GM04503 (cell line): ENCODE results near the gene GSDMA.

Source experiments
- DNase-seq: peaks from one replicate; pipeline ENCODE4 v3.0.0-alpha.2; 2012; ENCODE audit warnings: low read depth

Gene GSDMA, protein sequence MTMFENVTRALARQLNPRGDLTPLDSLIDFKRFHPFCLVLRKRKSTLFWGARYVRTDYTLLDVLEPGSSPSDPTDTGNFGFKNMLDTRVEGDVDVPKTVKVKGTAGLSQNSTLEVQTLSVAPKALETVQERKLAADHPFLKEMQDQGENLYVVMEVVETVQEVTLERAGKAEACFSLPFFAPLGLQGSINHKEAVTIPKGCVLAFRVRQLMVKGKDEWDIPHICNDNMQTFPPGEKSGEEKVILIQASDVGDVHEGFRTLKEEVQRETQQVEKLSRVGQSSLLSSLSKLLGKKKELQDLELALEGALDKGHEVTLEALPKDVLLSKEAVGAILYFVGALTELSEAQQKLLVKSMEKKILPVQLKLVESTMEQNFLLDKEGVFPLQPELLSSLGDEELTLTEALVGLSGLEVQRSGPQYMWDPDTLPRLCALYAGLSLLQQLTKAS

DNA sequence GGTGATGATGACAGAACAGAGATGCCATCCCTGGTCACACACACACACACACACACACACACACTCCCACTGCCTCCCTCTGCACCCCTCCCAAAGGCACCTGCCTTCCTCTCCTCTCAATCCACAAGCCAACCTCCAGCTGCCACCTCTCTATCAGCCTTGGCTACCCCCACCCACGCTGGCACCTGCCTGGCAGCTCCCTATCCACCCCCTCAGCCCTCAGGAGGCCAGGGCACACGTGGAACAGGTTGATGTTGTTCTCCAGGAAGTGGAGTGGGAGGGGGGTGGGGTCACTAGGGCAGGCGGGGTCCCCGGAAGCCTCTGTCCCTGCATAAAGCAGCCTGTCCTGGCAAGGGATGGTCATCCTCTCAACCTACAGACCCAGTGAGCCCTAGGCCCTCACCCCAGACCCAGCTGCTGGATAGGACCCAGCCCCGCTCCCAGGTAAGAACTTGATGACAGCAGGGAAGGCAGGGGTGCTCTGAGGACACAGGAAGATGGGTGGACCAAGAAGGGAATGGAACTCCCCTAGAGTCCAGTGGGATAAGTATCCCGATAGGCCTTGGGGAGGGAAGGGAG is at the start of gene GSDMA:
Gene GSDMA (plus strand): TSS at position 363 of the 579 bp plus-strand sequence. CDS start 2,684 bp downstream, outside the sequence.
- no peak for DNase-seq

DNA sequence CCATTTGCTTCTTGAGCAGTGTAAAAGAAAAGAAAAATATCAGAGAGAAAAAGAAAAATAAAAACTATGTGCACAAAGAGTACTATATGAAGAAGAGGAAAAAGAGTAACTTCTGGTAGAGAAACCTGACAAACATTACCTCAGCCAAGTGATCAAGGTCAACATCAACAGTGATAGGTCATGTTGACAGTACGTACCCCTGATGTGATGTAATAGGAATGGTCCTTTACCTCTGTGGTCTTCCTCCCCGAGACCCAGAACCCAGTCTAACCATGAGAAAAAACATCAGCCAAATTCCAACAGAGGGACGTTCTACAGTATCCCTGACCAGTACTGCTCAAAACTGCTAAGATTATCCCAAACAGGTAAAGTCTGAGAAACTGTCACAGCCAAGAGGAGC is 48.8 kb upstream of the GSDMA start:
- no peak for DNase-seq

DNA sequence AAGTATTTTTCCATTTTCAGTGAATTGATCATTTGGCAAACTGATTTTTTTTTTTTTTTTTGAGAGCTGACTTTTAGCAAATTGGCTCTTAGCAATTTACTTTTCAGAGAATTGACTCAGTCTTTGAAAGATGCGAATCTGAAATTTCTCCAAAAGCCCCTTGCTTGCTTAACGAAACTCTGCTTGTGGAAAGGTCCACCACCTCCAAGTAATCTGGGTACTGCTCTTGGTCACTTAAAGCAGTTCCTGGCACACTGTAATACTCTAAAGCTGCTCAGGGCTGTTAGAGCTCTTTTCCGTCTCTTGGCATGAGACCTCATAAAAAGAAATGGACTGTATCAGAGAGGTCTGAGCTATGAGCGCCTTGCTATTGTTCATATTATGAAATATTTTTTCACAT is 47.2 kb upstream of the GSDMA start:
- DNase-seq: no peak

DNA sequence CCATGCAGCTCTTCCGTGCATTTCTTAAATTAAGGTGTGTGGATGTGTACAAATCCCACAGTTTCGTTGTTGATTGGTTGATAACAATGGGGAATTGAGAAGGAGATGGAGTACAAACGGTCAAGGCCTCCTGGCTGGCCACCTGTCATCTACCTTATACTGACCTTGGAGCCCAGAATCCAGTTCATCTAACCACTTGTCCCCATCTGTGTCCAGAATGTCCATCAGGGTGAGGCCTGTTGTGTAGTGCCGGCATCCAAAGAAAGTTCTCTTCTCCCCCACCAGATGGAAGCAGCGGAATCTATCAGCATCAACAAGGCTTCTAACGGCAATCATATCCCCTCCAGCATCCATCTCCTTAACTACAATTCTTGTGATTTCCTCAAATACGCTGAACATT is 45.9 kb upstream of the GSDMA start:
- no peak for DNase-seq

DNA sequence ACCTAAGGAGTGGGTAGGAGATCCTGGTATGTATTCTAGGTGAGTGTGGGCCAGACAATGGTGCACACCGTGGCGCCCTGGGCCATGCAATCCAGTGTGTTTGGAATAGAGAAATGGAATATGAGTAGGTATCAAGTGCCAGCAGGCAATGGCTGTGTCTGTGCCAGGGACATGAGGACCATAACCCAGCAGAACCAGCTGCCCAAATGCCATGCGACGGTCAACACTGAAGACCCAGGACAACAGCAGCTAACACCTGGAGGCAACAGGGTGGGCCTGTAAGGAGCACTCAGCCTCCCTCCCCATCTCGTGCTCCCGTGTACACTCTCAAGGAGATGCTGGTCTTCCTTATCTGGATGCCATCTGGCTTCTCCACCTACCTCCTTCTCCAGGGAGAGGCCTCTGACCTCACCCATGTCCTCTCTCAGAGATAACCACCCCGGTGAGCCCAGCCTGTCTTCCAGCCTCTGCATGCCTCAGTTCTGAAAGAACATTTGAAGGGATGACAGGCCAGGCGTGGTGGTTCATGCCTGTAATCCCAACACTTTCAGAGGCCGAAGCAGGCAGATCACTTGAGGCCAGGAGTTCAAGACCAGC is 43.6 kb upstream of the GSDMA start:
- no peak for DNase-seq

DNA sequence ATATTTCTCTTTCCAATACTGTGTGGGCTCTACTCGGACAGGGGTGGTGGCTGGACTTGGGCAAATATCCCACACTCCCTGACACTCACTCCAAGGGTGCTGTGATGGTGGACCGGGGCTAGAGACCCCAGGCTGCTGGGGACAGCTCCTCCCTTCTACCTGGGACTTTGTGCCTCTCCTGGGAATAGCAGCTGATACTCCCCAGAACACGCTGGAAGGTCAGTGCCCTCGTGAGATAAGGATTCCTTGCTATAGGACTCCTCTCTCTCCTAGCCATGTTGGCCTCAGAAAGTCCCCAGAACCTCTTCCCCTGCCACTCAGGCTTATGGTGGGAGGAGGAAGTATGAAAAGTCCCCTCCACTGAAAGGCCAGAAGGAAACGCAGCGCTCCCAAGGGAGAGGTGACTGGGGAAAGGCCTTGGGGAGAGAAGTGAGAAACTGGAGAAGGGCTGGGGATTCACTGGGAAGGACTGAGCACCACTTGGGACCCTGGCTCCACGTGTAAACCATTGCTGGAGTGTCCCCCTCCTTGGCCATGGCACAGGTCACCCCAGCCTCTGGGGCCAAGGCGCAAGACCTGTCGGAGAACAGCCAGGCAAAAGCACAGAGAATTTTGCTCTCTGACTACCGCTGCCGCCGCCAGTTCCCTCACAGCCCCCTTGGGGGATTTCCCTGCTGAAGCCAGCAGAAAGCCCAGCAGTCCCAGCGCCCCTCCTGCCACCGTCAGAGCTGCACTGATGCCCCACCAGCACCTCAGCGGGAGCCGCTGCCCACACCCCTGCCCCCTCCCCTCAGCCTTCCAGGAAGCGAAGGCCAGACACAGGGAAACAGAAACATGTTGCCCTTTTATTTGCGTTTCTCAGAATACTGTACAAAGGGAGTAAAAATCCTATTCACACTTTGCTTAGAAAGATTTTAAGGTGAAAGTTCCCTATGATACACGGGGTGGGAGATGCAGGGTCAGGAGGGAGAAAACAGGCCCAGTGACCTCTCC is 42.3 kb upstream of the GSDMA start:
- no peak for DNase-seq

DNA sequence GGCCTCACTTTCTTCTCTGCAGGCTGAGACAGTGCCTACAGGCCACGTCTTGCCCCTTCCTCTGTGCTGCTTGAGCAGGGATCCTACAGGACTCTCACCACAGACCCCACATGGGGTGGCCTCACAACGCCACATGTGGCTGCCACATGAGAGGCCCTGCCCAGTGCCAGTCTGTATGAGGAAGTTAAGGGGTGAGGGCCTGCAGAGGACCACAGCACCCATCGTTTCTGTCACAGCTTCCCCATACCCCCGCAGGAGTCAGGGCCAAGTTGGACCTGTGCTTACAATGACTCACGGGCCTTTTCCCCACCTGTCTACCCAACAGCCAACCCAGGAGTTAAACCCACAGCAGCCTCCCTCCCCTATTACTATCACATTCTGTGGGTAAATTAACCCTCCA is 41.5 kb upstream of the GSDMA start:
- no peak for DNase-seq

DNA sequence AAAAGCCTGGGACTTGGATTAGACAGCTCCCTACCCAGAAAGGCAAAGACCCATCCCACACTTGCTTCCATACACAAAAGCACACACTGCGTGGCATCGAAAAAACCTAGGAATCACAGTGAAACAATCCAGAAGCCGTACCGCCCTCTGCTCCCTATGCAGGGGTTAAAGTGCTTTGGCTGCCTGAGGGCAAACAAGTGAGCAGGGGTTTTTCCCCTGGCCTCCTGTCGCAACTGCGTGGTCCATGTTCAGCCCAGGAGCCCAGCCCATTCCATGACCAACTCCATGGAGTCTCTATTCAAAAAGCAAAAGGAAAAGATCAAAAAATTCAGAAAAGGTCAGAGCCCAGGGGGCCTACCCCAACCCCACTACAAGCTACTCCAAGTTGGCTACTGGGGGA is 40.8 kb upstream of the GSDMA start:
- no peak for DNase-seq

DNA sequence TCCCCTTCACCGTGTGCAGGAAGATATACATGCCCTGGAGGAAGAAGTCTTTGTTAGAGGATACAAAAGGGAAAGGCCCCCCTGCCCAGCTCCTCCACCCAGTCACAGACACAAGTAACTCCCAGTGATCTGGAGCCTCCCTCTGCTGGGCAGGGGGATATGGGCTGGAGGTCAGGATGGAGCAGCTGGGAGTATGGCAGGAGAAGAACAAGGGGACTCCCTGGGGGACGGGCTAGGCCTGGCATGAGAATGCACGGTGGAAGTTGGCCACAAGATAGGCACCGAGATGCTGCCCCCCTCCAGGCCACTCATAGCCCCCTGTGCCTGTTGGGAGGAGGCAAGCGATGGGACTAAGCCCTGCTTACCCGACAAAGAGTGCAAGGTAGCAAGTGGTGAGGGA is 39.6 kb upstream of the GSDMA start:
- no peak for DNase-seq

DNA sequence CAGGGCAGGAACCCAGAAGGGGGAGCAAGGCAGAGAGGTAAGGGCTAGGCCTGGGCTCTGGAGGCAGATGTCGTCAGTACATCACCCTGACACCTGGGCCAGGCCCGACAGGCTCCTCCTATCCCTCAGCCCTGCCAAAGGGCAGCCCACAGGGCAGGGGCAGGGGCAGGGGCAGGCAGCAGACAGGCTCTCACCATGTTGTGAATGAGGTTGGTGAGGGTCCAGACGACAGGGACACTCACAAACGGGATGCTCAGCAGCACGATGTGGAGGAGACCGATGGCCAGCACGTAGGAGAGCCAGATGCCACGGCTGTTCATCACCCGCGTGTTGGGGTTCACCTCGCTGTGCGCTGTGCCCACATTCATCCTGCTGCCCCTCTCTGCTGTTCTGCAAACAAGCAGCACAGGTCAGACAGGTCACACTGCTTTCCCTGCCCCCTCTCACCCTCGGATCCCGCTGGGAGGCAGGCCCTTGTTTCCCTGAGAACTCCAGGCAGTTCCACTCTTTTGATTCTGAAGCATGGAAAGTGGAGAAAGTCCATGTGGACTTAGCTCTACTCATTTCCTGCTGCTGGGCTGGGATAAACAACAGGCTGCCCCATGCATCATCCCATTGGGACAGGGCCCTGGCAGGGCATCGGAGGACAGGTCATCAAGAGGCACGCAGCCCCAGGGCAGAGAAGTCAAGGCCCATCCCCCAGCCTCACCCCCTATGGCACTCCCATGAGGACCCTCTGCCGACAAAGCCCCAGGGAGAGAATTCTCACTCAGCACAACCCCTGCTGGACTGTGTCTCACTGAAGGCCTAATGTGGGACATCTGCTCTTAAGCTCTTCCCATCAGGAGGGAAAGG is 38.7 kb upstream of the GSDMA start:
- peak; percentile 21 for DNase-seq

DNA sequence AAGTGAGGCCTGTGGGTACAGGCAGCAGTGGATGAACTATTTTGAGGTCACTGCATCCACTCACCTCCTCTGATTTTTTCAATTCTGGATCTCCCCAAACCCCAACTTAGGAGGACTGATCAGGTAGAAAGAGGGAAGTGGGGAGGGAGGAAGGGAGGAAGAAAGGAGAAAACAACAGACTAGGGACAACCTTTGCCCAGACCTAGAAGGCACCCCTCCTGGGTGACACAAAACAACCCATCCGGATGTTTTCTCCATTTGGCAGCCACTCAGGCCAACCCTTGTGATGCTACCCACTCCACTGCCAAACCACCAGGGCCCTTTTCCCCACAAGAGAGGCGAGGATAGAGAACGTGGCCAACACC is 38.1 kb upstream of the GSDMA start:
- no peak for DNase-seq

DNA sequence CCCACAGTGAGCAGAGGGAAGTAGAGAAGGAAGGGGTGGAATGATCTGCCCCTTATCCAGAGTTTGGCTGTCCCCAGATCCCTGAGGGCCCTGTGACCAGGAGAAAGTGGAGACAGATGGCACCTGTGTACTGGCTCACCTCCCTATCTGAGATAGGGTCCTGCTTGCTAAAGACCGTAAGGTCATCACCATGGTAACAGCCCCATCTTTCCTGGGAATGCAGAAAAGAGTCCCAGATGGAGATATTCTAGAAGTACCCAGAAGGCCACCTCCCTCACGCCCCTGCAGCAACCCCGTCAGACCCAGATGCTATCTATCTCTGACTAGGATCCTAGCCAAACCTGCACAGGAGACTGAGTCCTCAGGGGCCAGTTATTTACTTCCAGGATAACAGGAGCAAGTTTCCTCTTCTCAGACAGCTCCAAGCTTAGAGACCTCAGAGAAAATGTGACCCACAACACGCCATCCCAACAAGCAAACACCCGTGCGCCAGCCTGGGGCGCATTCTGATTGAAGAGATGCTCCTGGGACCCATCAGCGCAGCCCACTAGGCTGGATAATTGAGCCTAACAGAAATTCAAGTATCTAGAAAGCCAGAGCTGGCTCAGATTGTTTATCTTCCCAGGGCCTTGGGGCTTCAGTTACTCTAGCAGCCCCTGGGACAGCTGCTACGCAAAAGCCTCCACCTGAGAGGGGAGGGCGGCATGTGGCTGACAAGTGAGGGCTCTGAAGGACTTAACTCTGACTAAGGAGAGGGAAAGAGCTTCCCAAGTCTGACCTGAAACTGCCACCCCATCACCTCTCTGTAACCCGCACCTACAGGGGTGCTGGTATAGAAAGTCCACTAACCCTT is 37.3 kb upstream of the GSDMA start:
- DNase-seq: no peak

DNA sequence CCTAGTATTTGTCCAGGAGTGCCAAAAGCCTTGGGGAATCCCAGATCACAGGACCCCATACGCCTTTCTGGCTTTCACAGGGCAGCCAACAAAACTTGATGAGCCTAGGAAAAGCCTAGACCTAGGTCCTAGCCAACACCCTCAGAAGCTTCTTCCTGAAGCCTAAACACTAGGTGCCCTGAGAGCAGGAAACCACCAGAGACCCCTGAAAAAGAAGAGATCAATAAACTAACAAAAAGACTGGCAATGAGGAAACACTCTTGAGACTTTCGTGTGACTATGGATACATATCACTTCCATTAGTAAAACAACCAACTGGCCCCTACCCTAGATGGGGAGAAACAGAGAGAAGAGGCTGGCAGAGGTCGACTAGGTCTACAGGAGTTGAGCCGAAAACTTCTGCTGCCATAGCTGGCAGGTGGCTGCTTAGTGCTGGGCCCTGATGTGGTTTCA is 36.6 kb upstream of the GSDMA start:
- no peak for DNase-seq

DNA sequence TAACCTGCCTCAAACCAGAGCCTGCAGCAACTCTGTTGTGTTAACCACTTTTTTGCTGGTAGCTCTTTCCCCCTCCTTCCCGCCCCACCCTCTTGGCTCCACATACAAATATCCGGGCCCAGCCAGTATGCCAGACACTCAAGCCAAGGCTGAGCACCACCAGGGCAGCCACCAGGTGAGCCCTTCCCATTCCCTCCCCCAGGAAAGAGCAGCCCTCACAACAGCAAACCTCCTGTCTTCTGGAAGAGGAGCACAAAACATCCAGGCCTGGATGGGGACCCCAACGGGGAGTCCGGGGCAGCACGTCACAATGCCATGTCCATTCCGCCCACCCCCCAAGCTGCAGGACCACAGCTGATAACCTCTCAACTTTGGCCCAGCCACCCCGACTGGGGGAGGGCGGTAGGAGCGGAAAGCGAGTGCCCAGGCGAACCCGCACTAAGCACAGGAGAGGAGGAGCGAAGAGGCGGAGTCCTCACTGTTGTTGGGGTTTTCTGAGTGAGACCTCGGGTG is 36.2 kb upstream of the GSDMA start:
- no peak for DNase-seq

DNA sequence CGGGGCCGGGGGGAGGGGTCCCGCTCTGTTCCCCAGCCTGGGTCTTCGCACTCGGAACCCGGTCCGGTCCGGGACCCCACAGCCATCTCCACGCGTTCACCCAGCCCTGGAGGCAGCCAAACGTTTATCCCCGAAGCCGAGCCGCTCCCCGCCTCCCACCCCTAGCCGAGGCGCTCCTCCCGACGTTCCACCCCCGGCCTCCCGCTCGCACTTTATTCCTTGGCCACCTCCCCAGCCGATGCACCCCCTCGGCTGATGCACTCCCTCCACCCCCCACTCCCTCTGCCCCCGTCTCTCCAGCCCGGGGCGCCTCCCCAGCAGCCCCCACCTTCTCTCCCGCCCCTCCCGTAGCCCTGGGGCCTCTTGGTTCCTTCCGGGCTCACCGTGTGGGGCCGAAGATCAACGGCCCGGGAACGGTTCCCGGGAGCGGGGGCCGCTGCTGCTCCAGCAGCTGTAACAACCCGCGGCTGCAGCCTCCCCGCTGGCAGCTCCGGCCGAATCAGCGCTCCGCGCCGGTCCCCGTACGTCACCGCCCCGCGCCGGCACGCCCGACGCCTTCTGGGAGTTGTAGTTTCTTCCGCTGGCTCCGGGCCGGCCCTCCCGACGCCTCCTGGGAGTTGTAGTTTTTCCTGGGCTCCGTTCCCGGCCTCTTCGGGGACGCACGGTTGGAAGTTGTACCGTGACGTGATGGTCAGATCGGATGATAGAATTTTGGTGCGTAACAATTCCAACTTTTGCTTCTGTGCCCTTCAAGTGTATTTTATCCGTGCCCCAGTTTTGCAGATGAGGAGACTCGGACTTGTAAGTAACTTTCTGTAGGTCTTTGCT is 35.5 kb upstream of the GSDMA start, which contains the start of the genes LRRC3C and ORMDL3:
Gene LRRC3C (plus strand): TSS at position 632 of the 828 bp plus-strand sequence. CDS start 13,792 bp downstream, outside the sequence.
Gene ORMDL3 (minus strand): TSS at position 501 of the 828 bp plus-strand sequence. CDS start 3,398 bp downstream, outside the sequence.
- peak; percentile 44 for DNase-seq

DNA sequence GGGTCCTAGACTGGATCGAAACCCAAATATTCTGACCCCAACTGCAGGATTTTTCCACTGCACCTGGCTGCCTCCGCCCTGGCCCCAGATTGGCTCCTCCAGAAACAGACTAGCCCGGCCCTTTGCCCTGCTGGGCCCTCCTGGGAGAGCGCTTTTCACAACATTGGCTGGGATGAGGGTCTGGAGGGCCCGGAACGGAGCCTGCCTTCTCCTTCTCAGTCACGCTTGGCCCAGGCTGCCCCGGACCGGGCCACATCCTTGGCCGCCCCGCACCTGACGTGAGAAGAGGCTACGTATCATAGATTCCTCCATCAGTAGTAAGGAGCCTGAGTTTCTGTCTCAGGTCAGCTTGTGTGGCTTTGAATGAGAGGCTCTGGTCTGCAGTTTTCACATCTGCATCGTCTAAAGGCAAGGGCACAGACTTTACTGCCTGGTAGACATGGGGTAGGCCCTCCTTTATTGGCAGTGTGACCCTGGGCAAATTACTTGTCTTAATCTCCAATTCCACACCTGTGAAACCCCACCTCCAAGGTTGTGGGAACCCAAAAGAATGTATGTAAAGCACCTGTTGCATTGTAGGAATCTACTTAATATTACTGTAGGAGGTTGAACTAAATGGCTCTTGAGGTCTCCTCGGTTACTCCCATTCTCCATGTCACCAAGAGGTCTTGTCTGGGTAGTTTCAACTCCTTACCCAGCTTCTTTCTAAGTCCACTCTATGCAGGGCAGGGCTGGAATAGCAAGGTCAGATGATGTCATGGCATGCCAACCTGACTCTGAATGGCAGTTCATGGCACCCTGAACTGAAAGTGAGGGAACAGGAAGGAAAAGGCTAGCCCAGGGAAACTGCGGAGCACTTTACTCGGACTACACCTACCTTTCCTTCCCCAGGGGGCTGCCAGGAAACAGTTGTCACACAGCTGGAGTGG is 34.6 kb upstream of the GSDMA start:
- no peak for DNase-seq

DNA sequence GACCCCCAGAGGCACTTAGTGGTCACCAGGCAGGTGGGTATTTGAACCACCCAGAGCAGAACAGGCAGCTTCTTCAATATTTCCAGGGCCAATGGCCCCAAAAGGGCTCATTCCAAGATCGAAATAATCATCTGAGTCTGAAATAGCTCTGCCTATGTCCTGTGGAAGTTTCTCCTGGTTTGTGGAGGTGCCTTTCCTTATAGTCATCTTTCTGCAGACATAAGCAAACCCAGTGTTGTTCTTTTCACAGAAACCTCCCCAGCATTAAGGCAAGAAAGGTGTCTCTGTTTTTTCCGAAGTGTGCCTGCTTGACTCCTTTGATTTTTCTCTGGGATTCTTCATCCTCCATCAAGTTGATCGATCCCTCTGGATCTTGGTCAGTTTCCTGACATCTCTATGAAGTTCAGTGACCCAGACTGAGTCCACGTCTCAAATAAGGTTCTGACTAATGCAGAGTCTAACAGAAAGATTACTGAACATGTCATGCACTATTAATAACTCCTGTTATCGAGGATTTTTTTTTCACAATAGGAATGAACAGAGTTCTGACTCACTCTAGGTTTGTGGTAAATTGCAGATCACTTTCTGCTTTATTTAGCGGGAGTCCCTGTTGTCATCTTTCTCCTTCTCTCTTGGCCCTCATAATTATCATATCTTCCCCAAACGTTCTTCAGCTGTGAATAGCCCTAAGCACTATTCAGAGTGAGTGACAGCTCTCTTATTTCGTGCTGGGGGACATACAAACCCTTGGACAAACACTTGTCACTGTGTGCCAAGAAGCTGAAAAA is 33.8 kb upstream of the GSDMA start:
- peak; percentile 92 for DNase-seq
